Spleen (tissue), 7 donors: ENCODE results near the gene ANKRD11.

Experiments used
- CTCF ChIP-seq, 11 experiments: fragments of 200-600 bp in 7 of 11; fragments of 450-650 bp in 4 of 11; sonication (generic) in 4 of 11; IDR thresholded peaks in 8 of 11; conservative IDR thresholded peaks in 3 of 11; 1 replicate in 7 of 11; 2 replicates in 4 of 11; pipeline versions ENCODE4 v1.4.0 to v1.8.0; 2016 to 2021; ENCODE audit warnings: antibody characterized with exemption in 11 of 11, inconsistent platforms in 4 of 11, mild to moderate bottlenecking in 1 of 11
- POLR2A ChIP-seq, 3 donors: fragments of 450-650 bp; IDR thresholded peaks; one replicate each; pipeline ENCODE4 v1.5.1; 2017; ENCODE audit warnings: antibody characterized with exemption in 3 of 3, mild to moderate bottlenecking in 1 of 3
- POLR2AphosphoS5 ChIP-seq, 3 donors: sonication (generic); formaldehyde crosslinking; IDR thresholded peaks; one replicate each; pipeline ENCODE4 v1.5.1; 2017; ENCODE audit warnings: antibody characterized with exemption in 3 of 3
- donor health status: DM: no; HTN: no; CAD: no; lungs with moderate emphysema.
- donor health status: DM: no; HTN: no; CAD: no.
- donor health status: DM: no; HTN: no; CAD: no.

DNA sequence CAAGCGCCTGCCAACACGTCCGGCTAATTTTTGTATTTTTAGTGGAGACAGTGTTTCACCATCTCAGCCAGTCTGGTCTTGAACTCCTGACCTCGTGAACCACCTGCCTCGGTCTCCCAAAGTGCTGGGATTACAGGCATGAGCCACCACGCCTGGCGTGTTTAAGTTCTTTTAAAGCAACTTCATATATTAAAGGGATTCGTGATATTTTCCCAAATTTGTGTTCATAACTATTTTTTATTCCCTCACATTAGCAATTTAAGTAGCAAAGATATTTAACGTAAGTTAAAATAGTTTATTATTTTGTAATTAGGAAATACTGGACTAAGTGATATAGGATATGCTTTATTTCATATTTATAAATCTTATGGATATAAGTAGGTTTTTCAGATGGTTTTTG is 22.1 kb upstream of the ANKRD11 start:
- TF ChIP-seq CTCF (IDR thresholded peaks at IDR 0.05 in 8 of 11, conservative IDR thresholded peaks at IDR 0.05 in 3 of 11) (no peak), POLR2A (IDR thresholded peaks at IDR 0.05) (no peak), POLR2AphosphoS5 (IDR thresholded peaks at IDR 0.05) (no peak)
